ENCODE measurements around the gene RAPGEF5.

The RAPGEF5 gene

DNA sequence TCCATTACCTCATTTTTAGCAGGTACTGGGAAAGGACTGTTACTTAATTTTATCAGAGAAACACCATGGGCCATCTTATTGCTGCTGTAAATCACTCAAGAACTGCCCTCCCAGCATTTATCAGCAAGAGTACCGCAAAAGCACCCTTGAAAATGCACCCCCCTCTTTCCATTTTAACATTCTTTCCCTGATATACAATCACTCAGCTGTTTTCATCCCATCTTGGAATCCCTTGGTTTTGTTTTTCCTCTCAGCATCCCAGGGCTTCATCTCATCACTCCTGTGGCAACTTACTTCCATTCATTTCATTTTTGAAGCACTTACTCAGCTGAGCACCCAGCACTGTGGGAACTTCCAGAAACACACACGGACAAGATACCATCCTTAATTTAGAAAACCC lies 36.5 kb downstream of the RAPGEF5 start:
- Histone ChIP-seq H3K36me3 (ENCODE audit: control insufficient read depth, insufficient read depth, low read length) (no peaks in the 10 kb centered on the region), H3K9ac (ENCODE audit: low read depth, low read length) (no peak overlapping the region)

DNA sequence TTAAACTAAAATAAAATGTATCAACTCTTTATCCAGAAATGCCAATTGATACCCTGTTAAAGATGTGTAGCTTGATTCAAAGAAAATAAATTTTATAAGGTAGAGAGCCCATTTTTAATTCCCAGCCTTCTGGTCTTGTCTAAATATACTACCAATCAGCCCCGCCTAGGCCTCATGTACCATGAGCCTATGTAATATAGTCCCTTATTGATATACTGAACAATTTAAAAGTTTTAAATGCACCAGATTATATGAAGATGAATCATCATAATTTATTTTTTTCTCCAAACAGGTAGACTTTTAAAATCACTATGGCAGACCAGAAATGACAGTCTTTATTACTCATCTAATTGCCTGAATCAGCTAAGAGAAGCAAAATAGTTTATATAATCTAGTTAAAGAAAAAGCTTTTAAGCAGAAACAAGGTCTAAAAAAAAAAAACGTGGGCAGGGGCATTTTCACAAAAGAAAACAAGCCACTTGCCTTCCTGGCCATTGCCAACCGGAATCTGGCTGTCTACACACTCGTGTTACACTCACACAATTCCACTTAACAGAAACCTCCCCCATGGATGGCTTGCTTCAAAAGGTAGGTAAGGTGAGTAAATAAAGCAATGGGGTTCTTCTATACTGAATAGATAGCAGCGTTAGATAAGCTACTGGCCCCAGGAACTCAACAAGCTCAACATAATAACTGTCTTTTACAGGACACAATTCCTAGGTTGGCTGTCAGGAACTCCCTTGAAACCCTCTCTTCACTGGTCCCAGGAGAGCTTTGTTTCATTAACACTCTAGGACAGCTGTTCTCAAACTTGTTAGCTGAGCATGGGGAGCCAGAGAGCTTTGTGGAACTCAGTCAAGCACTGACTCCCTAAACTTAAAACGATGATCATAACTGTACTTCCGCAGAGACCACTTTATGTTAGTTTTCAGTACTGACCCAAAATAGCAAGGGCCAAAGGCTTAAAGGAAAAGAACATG lies 37.2 kb downstream of the RAPGEF5 start:
- H3K36me3 ChIP-seq (ENCODE audit: control insufficient read depth, insufficient read depth, low read length) = no peaks in the 10 kb centered on the region
- H3K4me3 ChIP-seq (ENCODE audit: low read depth, low read length) = no peak overlapping the region
- H3K27me3 ChIP-seq (ENCODE audit: control insufficient read depth, insufficient read depth, low read length) = no peaks in the 10 kb centered on the region
- no peak overlapping the region for H3K9ac ChIP-seq (ENCODE audit: low read depth, low read length)
- no peaks in the 10 kb centered on the region for H3K9me3 ChIP-seq (ENCODE audit: control insufficient read depth, insufficient read depth, low read length)
- H3K4me1 ChIP-seq (ENCODE audit: control insufficient read depth, insufficient read depth, low read length) = peaks cover 8% of the 10 kb centered on the region

More for the DNA sequence above, 36.5 kb downstream of the RAPGEF5 start:
- Histone ChIP-seq H3K4me3 (ENCODE audit: low read depth, low read length) (no peak overlapping the region), H3K9me3 (ENCODE audit: control insufficient read depth, insufficient read depth, low read length) (no peaks in the 10 kb centered on the region), H3K4me1 (ENCODE audit: control insufficient read depth, insufficient read depth, low read length) (peaks cover 8% of the 10 kb centered on the region), H3K27me3 (ENCODE audit: control insufficient read depth, insufficient read depth, low read length) (no peaks in the 10 kb centered on the region)

DNA sequence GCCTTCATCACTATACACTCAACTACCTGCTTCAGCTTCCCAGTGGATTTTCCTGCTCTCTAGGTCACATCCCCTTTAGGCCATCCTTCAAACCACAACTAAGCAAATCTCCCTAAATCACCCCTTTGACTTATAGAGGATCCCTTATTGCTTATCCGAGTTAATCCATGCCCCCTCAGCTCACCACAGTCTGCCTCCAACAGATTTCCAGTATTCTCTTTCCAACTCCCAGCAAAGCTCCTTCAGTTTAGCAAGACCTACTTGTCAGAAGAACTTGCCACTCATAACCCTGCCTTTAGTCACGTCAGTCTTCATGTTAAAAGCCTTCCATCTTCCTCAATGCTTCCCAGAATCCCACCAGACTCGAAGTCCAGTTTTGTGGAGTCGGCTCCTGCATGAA lies 38.6 kb downstream of the RAPGEF5 start:
- no peak overlapping the region for H3K4me3 ChIP-seq (ENCODE audit: low read depth, low read length)
- H3K9ac ChIP-seq (ENCODE audit: low read depth, low read length) = no peak overlapping the region
- no peaks in the 10 kb centered on the region for H3K36me3 ChIP-seq (ENCODE audit: control insufficient read depth, insufficient read depth, low read length)
- H3K9me3 ChIP-seq (ENCODE audit: control insufficient read depth, insufficient read depth, low read length) = no peaks in the 10 kb centered on the region
- peaks cover 8% of the 10 kb centered on the region for H3K4me1 ChIP-seq (ENCODE audit: control insufficient read depth, insufficient read depth, low read length)
- no peaks in the 10 kb centered on the region for H3K27me3 ChIP-seq (ENCODE audit: control insufficient read depth, insufficient read depth, low read length)

DNA sequence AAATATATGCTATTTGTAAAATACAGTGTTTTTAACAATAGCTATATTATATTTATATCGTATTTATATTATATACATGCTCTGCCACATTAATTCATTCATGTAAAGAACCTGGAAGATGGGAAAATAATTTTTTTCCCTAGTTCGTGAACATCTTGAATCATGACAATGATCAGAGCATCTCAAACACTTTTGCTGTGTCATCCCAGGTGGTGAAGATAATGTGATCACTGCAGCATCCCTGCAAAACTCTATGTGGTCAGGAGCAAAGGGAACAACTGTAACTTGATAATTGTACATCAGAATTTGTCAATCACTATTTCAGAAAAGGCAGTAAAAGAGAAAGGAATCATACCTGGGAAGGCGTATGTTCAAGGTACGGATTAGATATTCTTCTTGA lies 39.3 kb downstream of the RAPGEF5 start:
- H3K4me1 ChIP-seq (ENCODE audit: control insufficient read depth, insufficient read depth, low read length) = peaks cover 7% of the 10 kb centered on the region
- no peaks in the 10 kb centered on the region for H3K36me3 ChIP-seq (ENCODE audit: control insufficient read depth, insufficient read depth, low read length)
- no peaks in the 10 kb centered on the region for H3K9me3 ChIP-seq (ENCODE audit: control insufficient read depth, insufficient read depth, low read length)
- H3K9ac ChIP-seq (ENCODE audit: low read depth, low read length) = no peak overlapping the region
- no peaks in the 10 kb centered on the region for H3K27me3 ChIP-seq (ENCODE audit: control insufficient read depth, insufficient read depth, low read length)
- H3K4me3 ChIP-seq (ENCODE audit: low read depth, low read length) = no peak overlapping the region

DNA sequence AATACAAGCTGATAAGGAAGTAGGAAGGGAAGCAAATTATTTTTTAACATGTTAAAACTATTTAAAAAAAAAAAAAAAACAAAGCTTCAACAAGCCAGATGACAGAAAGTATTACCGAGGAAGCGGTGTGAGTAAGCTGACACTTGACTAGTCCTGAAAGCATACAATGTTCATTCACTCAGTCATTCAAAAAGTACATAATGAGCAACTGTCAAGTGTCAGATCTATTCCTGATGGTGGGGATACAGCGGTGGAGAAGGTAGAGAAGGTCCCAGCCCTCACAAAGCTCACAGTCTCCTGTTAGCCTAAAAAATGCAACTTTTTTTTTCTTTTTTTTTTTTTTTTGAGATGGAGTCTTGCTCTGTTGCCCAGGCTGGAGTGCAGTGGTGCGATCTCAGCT lies 40.0 kb downstream of the RAPGEF5 start:
- Histone ChIP-seq H3K9ac (ENCODE audit: low read depth, low read length) (no peak overlapping the region), H3K4me3 (ENCODE audit: low read depth, low read length) (no peak overlapping the region), H3K4me1 (ENCODE audit: control insufficient read depth, insufficient read depth, low read length) (peaks cover 6% of the 10 kb centered on the region), H3K36me3 (ENCODE audit: control insufficient read depth, insufficient read depth, low read length) (no peaks in the 10 kb centered on the region), H3K9me3 (ENCODE audit: control insufficient read depth, insufficient read depth, low read length) (no peaks in the 10 kb centered on the region), H3K27me3 (ENCODE audit: control insufficient read depth, insufficient read depth, low read length) (no peaks in the 10 kb centered on the region)

DNA sequence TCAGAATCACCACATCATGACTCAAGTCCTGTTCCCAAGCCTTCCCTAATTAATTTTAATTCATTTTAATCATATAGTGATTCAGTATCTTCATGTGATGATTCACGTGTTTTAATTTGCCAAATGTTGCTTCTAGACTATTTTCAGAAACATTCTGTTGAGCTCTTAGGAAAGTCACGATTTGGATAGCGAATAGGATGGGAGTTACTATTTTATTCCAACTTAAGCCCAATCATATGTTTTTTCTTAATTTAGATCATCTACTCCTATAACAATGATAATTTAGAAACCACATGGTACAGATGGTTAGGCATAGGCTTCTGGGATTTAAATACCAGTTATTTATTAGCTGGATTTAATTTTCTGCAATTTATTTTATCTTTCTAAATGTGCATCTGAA lies 49.1 kb downstream of the RAPGEF5 start:
- peaks cover 3% of the 10 kb centered on the region for H3K4me1 ChIP-seq (ENCODE audit: control insufficient read depth, insufficient read depth, low read length)
- H3K4me3 ChIP-seq (ENCODE audit: low read depth, low read length) = no peak overlapping the region
- H3K36me3 ChIP-seq (ENCODE audit: control insufficient read depth, insufficient read depth, low read length) = peaks cover 8% of the 10 kb centered on the region
- H3K9me3 ChIP-seq (ENCODE audit: control insufficient read depth, insufficient read depth, low read length) = no peaks in the 10 kb centered on the region
- H3K27me3 ChIP-seq (ENCODE audit: control insufficient read depth, insufficient read depth, low read length) = no peaks in the 10 kb centered on the region
- H3K9ac ChIP-seq (ENCODE audit: low read depth, low read length) = no peak overlapping the region

DNA sequence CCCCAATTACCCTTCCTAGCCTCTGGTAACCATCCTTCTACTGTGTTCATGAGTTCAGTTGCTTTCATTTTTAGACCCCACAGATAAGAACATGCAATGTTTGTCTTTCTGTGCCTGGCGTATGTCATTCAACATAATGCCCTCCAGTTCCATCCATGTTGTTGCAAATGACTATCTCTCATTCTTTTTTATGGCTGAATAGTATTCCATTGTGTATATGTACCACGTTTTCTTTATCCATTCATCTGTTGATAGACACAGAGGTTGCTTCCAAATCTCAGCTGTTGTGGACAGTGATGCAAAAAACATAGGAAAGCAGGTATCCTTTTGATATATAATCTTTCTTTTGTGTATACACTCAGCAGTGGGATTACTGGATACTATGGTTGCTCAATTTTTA lies 51.2 kb downstream of the RAPGEF5 start:
- H3K4me3 ChIP-seq (ENCODE audit: low read depth, low read length) = no peak overlapping the region
- no peak overlapping the region for H3K9ac ChIP-seq (ENCODE audit: low read depth, low read length)
- peaks cover 3% of the 10 kb centered on the region for H3K4me1 ChIP-seq (ENCODE audit: control insufficient read depth, insufficient read depth, low read length)
- H3K9me3 ChIP-seq (ENCODE audit: control insufficient read depth, insufficient read depth, low read length) = no peaks in the 10 kb centered on the region
- H3K36me3 ChIP-seq (ENCODE audit: control insufficient read depth, insufficient read depth, low read length) = peaks cover 8% of the 10 kb centered on the region
- no peaks in the 10 kb centered on the region for H3K27me3 ChIP-seq (ENCODE audit: control insufficient read depth, insufficient read depth, low read length)

DNA sequence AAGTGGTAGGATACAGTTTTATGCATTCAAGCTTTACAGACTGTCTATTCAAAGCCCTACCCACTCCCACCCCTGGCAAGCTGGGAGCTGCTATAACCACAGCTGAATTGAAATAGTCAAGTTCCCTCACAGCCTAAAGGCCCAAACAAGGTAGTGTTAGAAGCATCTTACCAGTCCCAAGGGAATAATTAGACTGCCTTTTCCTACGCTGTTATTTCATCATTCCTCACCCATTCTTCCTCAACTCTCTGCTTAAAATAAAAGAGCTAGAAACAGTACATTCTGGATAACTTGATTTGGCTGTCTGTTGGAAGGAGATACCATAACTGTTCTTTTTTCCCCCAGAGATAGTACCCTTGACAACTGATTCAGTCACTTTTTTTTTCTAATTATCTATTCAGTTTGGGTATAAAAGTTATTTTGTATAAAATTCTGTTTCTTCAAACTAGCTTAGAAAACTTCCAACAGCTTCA lies 54.0 kb downstream of the RAPGEF5 start:
- H3K9ac ChIP-seq (ENCODE audit: low read depth, low read length) = no peak overlapping the region
- no peaks in the 10 kb centered on the region for H3K9me3 ChIP-seq (ENCODE audit: control insufficient read depth, insufficient read depth, low read length)
- no peak overlapping the region for H3K4me3 ChIP-seq (ENCODE audit: low read depth, low read length)
- H3K36me3 ChIP-seq (ENCODE audit: control insufficient read depth, insufficient read depth, low read length) = peaks cover 8% of the 10 kb centered on the region
- no peaks in the 10 kb centered on the region for H3K27me3 ChIP-seq (ENCODE audit: control insufficient read depth, insufficient read depth, low read length)
- peaks cover 3% of the 10 kb centered on the region for H3K4me1 ChIP-seq (ENCODE audit: control insufficient read depth, insufficient read depth, low read length)

DNA sequence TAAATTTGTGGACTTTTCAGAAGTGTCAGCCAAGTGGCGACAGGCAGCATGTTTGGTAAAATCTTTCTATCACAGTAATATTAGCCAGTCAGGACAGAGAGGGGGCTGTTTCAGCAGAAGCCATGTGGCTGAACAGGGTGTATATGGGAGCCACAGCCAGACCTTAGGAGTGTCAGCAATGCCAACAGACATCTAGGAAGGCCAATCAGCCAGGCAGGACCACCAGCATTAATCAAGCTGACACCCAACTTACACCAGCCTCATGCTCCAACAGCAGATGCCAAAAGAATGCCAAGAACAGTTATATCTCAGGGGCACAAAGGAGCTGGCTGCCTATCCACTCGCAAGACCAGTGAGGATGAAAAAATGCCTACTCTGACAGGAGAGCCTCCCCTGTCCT lies 54.8 kb downstream of the RAPGEF5 start:
- no peaks in the 10 kb centered on the region for H3K27me3 ChIP-seq (ENCODE audit: control insufficient read depth, insufficient read depth, low read length)
- H3K9me3 ChIP-seq (ENCODE audit: control insufficient read depth, insufficient read depth, low read length) = no peaks in the 10 kb centered on the region
- no peak overlapping the region for H3K4me3 ChIP-seq (ENCODE audit: low read depth, low read length)
- H3K36me3 ChIP-seq (ENCODE audit: control insufficient read depth, insufficient read depth, low read length) = peaks cover 6% of the 10 kb centered on the region
- peaks cover 3% of the 10 kb centered on the region for H3K4me1 ChIP-seq (ENCODE audit: control insufficient read depth, insufficient read depth, low read length)
- H3K9ac ChIP-seq (ENCODE audit: low read depth, low read length) = no peak overlapping the region

DNA sequence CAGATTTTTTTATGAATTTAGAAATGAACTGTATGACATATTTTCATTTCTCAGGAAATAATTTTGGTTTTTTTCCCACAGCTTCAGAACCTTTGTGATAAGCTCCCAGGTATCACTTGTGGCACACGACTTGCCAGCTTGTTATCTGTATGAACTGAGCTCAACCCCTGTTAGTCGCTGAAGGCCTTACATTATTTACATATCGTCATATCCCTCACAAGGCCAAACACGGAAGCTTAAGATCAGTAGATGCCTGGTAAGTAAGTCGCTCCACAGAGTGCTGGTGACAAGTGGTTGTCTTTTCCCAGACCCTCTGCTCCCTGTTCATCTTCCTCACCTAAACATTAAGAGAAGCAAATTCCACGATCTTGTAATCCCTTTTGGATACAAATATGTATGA lies 55.2 kb downstream of the RAPGEF5 start:
- Histone ChIP-seq H3K36me3 (ENCODE audit: control insufficient read depth, insufficient read depth, low read length) (peaks cover 3% of the 10 kb centered on the region), H3K27me3 (ENCODE audit: control insufficient read depth, insufficient read depth, low read length) (no peaks in the 10 kb centered on the region), H3K9ac (ENCODE audit: low read depth, low read length) (no peak overlapping the region), H3K9me3 (ENCODE audit: control insufficient read depth, insufficient read depth, low read length) (no peaks in the 10 kb centered on the region), H3K4me3 (ENCODE audit: low read depth, low read length) (no peak overlapping the region), H3K4me1 (ENCODE audit: control insufficient read depth, insufficient read depth, low read length) (peaks cover 3% of the 10 kb centered on the region)

DNA sequence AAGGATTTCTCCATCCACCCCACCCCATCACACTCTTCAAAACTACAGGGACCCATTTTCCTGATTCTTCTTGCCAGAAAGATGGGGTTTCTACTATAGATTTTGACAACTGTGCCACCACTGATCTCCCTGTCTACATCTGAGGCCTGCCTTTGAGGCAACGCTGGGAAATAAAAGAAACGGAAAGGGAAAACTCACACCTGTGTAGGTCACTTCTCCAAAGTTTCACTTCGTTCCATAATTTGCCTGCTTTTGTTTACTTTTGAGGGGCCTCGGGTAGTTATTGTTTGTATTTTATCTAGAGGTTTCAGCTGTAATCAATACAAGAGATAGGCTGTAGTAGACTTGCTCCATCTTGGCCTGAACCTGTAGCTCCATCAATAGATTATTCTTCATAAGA lies 56.1 kb downstream of the RAPGEF5 start:
- Histone ChIP-seq H3K27me3 (ENCODE audit: control insufficient read depth, insufficient read depth, low read length) (no peaks in the 10 kb centered on the region), H3K9me3 (ENCODE audit: control insufficient read depth, insufficient read depth, low read length) (no peaks in the 10 kb centered on the region), H3K4me1 (ENCODE audit: control insufficient read depth, insufficient read depth, low read length) (peaks cover 3% of the 10 kb centered on the region), H3K4me3 (ENCODE audit: low read depth, low read length) (no peak overlapping the region), H3K9ac (ENCODE audit: low read depth, low read length) (no peak overlapping the region), H3K36me3 (ENCODE audit: control insufficient read depth, insufficient read depth, low read length) (peaks cover 2% of the 10 kb centered on the region)

DNA sequence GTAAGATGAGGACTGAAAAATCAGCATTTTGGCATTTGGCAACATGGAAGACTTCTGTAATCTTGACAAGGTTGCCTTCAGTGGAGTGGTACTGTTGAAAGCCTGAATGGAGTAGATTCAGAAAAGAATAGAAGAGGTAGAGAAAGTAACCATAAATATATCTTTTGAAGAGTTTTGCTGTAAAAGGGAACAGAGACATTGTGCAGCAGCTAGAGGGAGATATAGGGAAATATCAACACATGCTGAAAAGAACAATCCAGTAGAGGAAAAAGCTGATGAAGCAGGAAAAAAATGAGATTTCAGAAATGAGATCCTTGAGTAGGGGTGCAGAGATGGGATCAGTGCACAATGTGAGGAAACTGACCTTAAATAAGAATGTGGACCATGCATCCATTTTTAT lies 60.0 kb downstream of the RAPGEF5 start:
- Histone ChIP-seq H3K4me3 (ENCODE audit: low read depth, low read length) (no peak overlapping the region), H3K9me3 (ENCODE audit: control insufficient read depth, insufficient read depth, low read length) (no peaks in the 10 kb centered on the region), H3K9ac (ENCODE audit: low read depth, low read length) (no peak overlapping the region), H3K27me3 (ENCODE audit: control insufficient read depth, insufficient read depth, low read length) (no peaks in the 10 kb centered on the region), H3K36me3 (ENCODE audit: control insufficient read depth, insufficient read depth, low read length) (no peaks in the 10 kb centered on the region), H3K4me1 (ENCODE audit: control insufficient read depth, insufficient read depth, low read length) (no peaks in the 10 kb centered on the region)

Data from iPS-15b (cell line).